ENCODE data around the gene CD59.
"Not testable (repeated sequence)": the region's sequence is repeated elsewhere in the genome, so short reads cannot be mapped to it uniquely, and the experiment has no call there.

CD59 gene

GRCh38 chr11:33682446-33682845, 53.8 kb downstream of the CD59 start:
- H3K27ac ChIP-seq (ENCODE audit: low read depth, low read length): no peak overlapping the region
- no peak overlapping the region for H3K4me3 ChIP-seq (ENCODE audit: low read length)
- H3K36me3 ChIP-seq (ENCODE audit: control insufficient read depth, insufficient read depth, low read length): no peaks in the 10 kb centered on the region

GRCh38 chr11:33682019-33682418, 54.2 kb downstream of the CD59 start:
- H3K4me1 ChIP-seq (ENCODE audit: control insufficient read depth, insufficient read depth, low read length): no peaks in the 10 kb centered on the region
- H3K4me3 ChIP-seq (ENCODE audit: low read length): no peak overlapping the region
- no peak overlapping the region for H3K27ac ChIP-seq (ENCODE audit: low read depth, low read length)
- no peaks in the 10 kb centered on the region for H3K27me3 ChIP-seq (ENCODE audit: control insufficient read depth, insufficient read depth, low read length)
- no peak overlapping the region for H3K9ac ChIP-seq (ENCODE audit: low read length)
- H3K36me3 ChIP-seq (ENCODE audit: control insufficient read depth, insufficient read depth, low read length): no peaks in the 10 kb centered on the region

More at GRCh38 chr11:33682446-33682845, 53.8 kb downstream of the CD59 start:
- Histone ChIP-seq H3K4me1 (ENCODE audit: control insufficient read depth, insufficient read depth, low read length) (no peaks in the 10 kb centered on the region), H3K9ac (ENCODE audit: low read length) (no peak overlapping the region), H3K27me3 (ENCODE audit: control insufficient read depth, insufficient read depth, low read length) (no peaks in the 10 kb centered on the region)

- H3K27ac ChIP-seq (ENCODE audit: low read depth, low read length); H3K9ac ChIP-seq (ENCODE audit: low read length); H3K4me3 ChIP-seq (ENCODE audit: low read length); H3K4me1 ChIP-seq (ENCODE audit: control insufficient read depth, insufficient read depth, low read length); H3K36me3 ChIP-seq (ENCODE audit: control insufficient read depth, insufficient read depth, low read length); H3K27me3 ChIP-seq (ENCODE audit: control insufficient read depth, insufficient read depth, low read length): not testable (repeated sequence)
Measured at GRCh38 chr11:33678616-33679015, 57.6 kb downstream of the CD59 start.

GRCh38 chr11:33674035-33674814, 62.0 kb downstream of the CD59 start:
- Histone ChIP-seq H3K4me3 (ENCODE audit: low read length) (no peak overlapping the region), H3K27me3 (ENCODE audit: control insufficient read depth, insufficient read depth, low read length) (no peaks in the 10 kb centered on the region), H3K36me3 (ENCODE audit: control insufficient read depth, insufficient read depth, low read length) (no peaks in the 10 kb centered on the region), H3K27ac (ENCODE audit: low read depth, low read length) (no peak overlapping the region), H3K4me1 (ENCODE audit: control insufficient read depth, insufficient read depth, low read length) (no peaks in the 10 kb centered on the region), H3K9ac (ENCODE audit: low read length) (no peak overlapping the region)

- no peak overlapping the region for H3K9ac ChIP-seq (ENCODE audit: low read length)
- H3K36me3 ChIP-seq (ENCODE audit: control insufficient read depth, insufficient read depth, low read length): no peaks in the 10 kb centered on the region
- H3K27ac ChIP-seq (ENCODE audit: low read depth, low read length): no peak overlapping the region
- no peak overlapping the region for H3K4me3 ChIP-seq (ENCODE audit: low read length)
- H3K4me1 ChIP-seq (ENCODE audit: control insufficient read depth, insufficient read depth, low read length): no peaks in the 10 kb centered on the region
- H3K27me3 ChIP-seq (ENCODE audit: control insufficient read depth, insufficient read depth, low read length): no peaks in the 10 kb centered on the region
Measured at GRCh38 chr11:33672273-33672672, 64.0 kb downstream of the CD59 start.

- H3K4me1 ChIP-seq (ENCODE audit: control insufficient read depth, insufficient read depth, low read length): no peaks in the 10 kb centered on the region
- H3K36me3 ChIP-seq (ENCODE audit: control insufficient read depth, insufficient read depth, low read length): no peaks in the 10 kb centered on the region
- no peak overlapping the region for H3K27ac ChIP-seq (ENCODE audit: low read depth, low read length)
Measured at GRCh38 chr11:33670250-33671011, 65.8 kb downstream of the CD59 start.

GRCh38 chr11:33669598-33670249, 66.5 kb downstream of the CD59 start:
- H3K4me1 ChIP-seq (ENCODE audit: control insufficient read depth, insufficient read depth, low read length): no peaks in the 10 kb centered on the region
- H3K27ac ChIP-seq (ENCODE audit: low read depth, low read length): no peak overlapping the region

More at GRCh38 chr11:33670250-33671011, 65.8 kb downstream of the CD59 start:
- Histone ChIP-seq H3K4me3 (ENCODE audit: low read length) (no peak overlapping the region), H3K9ac (ENCODE audit: low read length) (no peak overlapping the region), H3K27me3 (ENCODE audit: control insufficient read depth, insufficient read depth, low read length) (no peaks in the 10 kb centered on the region)

GRCh38 chr11:33668951-33669596, 67.1 kb downstream of the CD59 start:
- H3K4me1 ChIP-seq (ENCODE audit: control insufficient read depth, insufficient read depth, low read length): no peaks in the 10 kb centered on the region

More at GRCh38 chr11:33669598-33670249, 66.5 kb downstream of the CD59 start:
- H3K9ac ChIP-seq (ENCODE audit: low read length): no peak overlapping the region
- H3K4me3 ChIP-seq (ENCODE audit: low read length): no peak overlapping the region
- no peaks in the 10 kb centered on the region for H3K27me3 ChIP-seq (ENCODE audit: control insufficient read depth, insufficient read depth, low read length)
- H3K36me3 ChIP-seq (ENCODE audit: control insufficient read depth, insufficient read depth, low read length): no peaks in the 10 kb centered on the region

GRCh38 chr11:33668468-33668825, 67.8 kb downstream of the CD59 start:
- Histone ChIP-seq H3K4me3 (ENCODE audit: low read length) (no peak overlapping the region), H3K9ac (ENCODE audit: low read length) (no peak overlapping the region), H3K36me3 (ENCODE audit: control insufficient read depth, insufficient read depth, low read length) (no peaks in the 10 kb centered on the region), H3K4me1 (ENCODE audit: control insufficient read depth, insufficient read depth, low read length) (no peaks in the 10 kb centered on the region), H3K27me3 (ENCODE audit: control insufficient read depth, insufficient read depth, low read length) (no peaks in the 10 kb centered on the region), H3K27ac (ENCODE audit: low read depth, low read length) (no peak overlapping the region)

More at GRCh38 chr11:33668951-33669596, 67.1 kb downstream of the CD59 start:
- Histone ChIP-seq H3K27ac (ENCODE audit: low read depth, low read length) (no peak overlapping the region), H3K9ac (ENCODE audit: low read length) (no peak overlapping the region), H3K36me3 (ENCODE audit: control insufficient read depth, insufficient read depth, low read length) (no peaks in the 10 kb centered on the region), H3K27me3 (ENCODE audit: control insufficient read depth, insufficient read depth, low read length) (no peaks in the 10 kb centered on the region), H3K4me3 (ENCODE audit: low read length) (no peak overlapping the region)

- no peaks in the 10 kb centered on the region for H3K4me1 ChIP-seq (ENCODE audit: control insufficient read depth, insufficient read depth, low read length)
- H3K36me3 ChIP-seq (ENCODE audit: control insufficient read depth, insufficient read depth, low read length): no peaks in the 10 kb centered on the region
- H3K27me3 ChIP-seq (ENCODE audit: control insufficient read depth, insufficient read depth, low read length): no peaks in the 10 kb centered on the region
- H3K4me3 ChIP-seq (ENCODE audit: low read length): no peak overlapping the region
- H3K27ac ChIP-seq (ENCODE audit: low read depth, low read length): no peak overlapping the region
- H3K9ac ChIP-seq (ENCODE audit: low read length): no peak overlapping the region
Measured at GRCh38 chr11:33667819-33668467, 68.3 kb downstream of the CD59 start.

GRCh38 chr11:33665350-33666106, 70.7 kb downstream of the CD59 start:
- Histone ChIP-seq H3K27me3 (ENCODE audit: control insufficient read depth, insufficient read depth, low read length) (no peaks in the 10 kb centered on the region), H3K36me3 (ENCODE audit: control insufficient read depth, insufficient read depth, low read length) (no peaks in the 10 kb centered on the region), H3K4me1 (ENCODE audit: control insufficient read depth, insufficient read depth, low read length) (no peaks in the 10 kb centered on the region), H3K4me3 (ENCODE audit: low read length) (no peak overlapping the region), H3K9ac (ENCODE audit: low read length) (no peak overlapping the region), H3K27ac (ENCODE audit: low read depth, low read length) (no peak overlapping the region)

All from rectal smooth muscle tissue (tissue), 1 donor.